HepG2 (cell line): ENCODE measurements around the gene TP63. TPM values are rescaled to one million over a fixed set of nuclear protein-coding genes. Genes with fewer than 3 reads are reported as not detected.

ENCODE experiments used
- ATAC-seq: fragments of 200-7000 bp; cut with Tn5 transposase; 3 replicates; pipeline ENCODE4 v1.9.1; 2020; ENCODE audit warnings: mild to moderate bottlenecking, moderate library complexity
- BruUV-seq: library from RNA; stranded (reverse); fragments of 400-500 nt; replicated peaks from 2 replicates; lab custom pipeline; 2021; lab: Mats Ljungman, UMichigan
- CTCF ChIA-PET: fragments of 300-600 bp; formaldehyde crosslinking; extraction: SDS; loops from one replicate; lab custom pipeline; 2021; ENCODE audit warnings: low total read pairs, inconsistent platforms, low intra/inter-chr PET ratio; lab: Yijun Ruan, JAX
- POLR2A ChIA-PET: fragments of 350-600 bp; sonication (Branson Sonifier 250); formaldehyde crosslinking; loops from one replicate; lab custom pipeline; 2020; ENCODE audit warnings: antibody characterized with exemption, inconsistent platforms; lab: Yijun Ruan, JAX
- DNase-seq: peaks from one replicate; pipeline ENCODE4 v3.0.0-alpha.2; 2015; ENCODE audit warnings: low spot score
- FAIRE-seq: peaks from 3 replicates; lab custom pipeline; 2011; peaks lifted over from hg19 to GRCh38; lab: Jason Lieb, UNC
- H2AFZ ChIP-seq: one replicate; pipeline ENCODE4 v1.6.1; 2011; ENCODE audit warnings: low read length, inconsistent platforms
- H3K27ac ChIP-seq: fragments of 300-600 bp; 3 replicates; pipeline ENCODE4 v1.8.0; 2011; ENCODE audit warnings: mixed run types, mild to moderate bottlenecking, mixed read lengths, low read length, inconsistent platforms; ENCODE audit not compliant: insufficient read depth; ENCODE audit errors: extremely low read length
- H3K27me3 ChIP-seq, 2 experiments: fragments of 200-600 bp in 1 of 2; 2 replicates in 1 of 2; 3 replicates in 1 of 2; pipeline versions ENCODE4 v1.6.0 to v1.8.0; 2011; ENCODE audit warnings: low read length in 2 of 2, mild to moderate bottlenecking in 2 of 2, moderate library complexity in 2 of 2, inconsistent platforms in 1 of 2; ENCODE audit not compliant: insufficient read depth in 2 of 2, control insufficient read depth in 1 of 2
- H3K36me3 ChIP-seq, 2 experiments: fragments of 200-600 bp in 1 of 2; replicated peaks in 1 of 2; 2 replicates in 1 of 2; 3 replicates in 1 of 2; pipeline versions ENCODE4 v1.5.1 to v1.8.0; 2011; ENCODE audit warnings: low read length in 2 of 2, inconsistent platforms in 1 of 2; ENCODE audit not compliant: insufficient read depth in 2 of 2, control insufficient read depth in 1 of 2
- H3K4me1 ChIP-seq: 2 replicates; pipeline ENCODE4 v1.5.1; 2012; ENCODE audit warnings: low read length, inconsistent platforms; ENCODE audit not compliant: insufficient read depth
- H3K4me2 ChIP-seq: 2 replicates; pipeline ENCODE4 v1.6.0; 2011; ENCODE audit warnings: low read depth, low read length, inconsistent platforms
- H3K4me3 ChIP-seq, 3 experiments: fragments of 200-600 bp in 1 of 3; sonication (generic), shearing (Covaris generic) in 1 of 3; replicated peaks in 1 of 3; 2 replicates each; pipeline ENCODE4 v1.5.1; 2011 to 2016; ENCODE audit warnings: low read length in 3 of 3, inconsistent platforms in 2 of 3, low read depth in 2 of 3, mild to moderate bottlenecking in 2 of 3, control low read depth in 1 of 3, mixed read lengths in 1 of 3; ENCODE audit not compliant: insufficient read depth in 1 of 3
- H3K79me2 ChIP-seq: one replicate; pipeline ENCODE4 v1.6.1; 2011; ENCODE audit warnings: low read length, inconsistent platforms; ENCODE audit not compliant: insufficient read depth
- H3K9ac ChIP-seq: 2 replicates; pipeline ENCODE4 v1.6.0; 2011; ENCODE audit warnings: mild to moderate bottlenecking, low read depth, low read length, inconsistent platforms; ENCODE audit not compliant: insufficient read depth
- H3K9me3 ChIP-seq: 2 replicates; pipeline ENCODE4 v1.5.1; 2012; ENCODE audit warnings: mild to moderate bottlenecking, low read length
- H4K20me1 ChIP-seq: 2 replicates; pipeline ENCODE4 v1.6.0; 2011; ENCODE audit warnings: inconsistent platforms, mild to moderate bottlenecking, low read length, moderate library complexity; ENCODE audit not compliant: insufficient read depth
- CBX5 ChIP-seq: sonication (generic); formaldehyde crosslinking; IDR thresholded peaks from 2 replicates; pipeline ENCODE4 v1.4.0; 2020; ENCODE audit warnings: missing genetic modification reagents, borderline replicate concordance
- DZIP1 ChIP-seq: sonication (generic); formaldehyde crosslinking; IDR thresholded peaks from 2 replicates; pipeline ENCODE4 v1.5.0; 2020; ENCODE audit warnings: mild to moderate bottlenecking, missing genetic modification reagents
- ELF1 ChIP-seq: sonication (generic); formaldehyde crosslinking; IDR thresholded peaks from 2 replicates; pipeline ENCODE4 v1.4.0; 2020; ENCODE audit warnings: missing genetic modification reagents
- ETV5 ChIP-seq: IDR thresholded peaks from 2 replicates; pipeline ENCODE4 v1.6.1; 2018; ENCODE audit warnings: missing biosample characterization, missing genetic modification reagents, inconsistent platforms, borderline replicate concordance
- MLX ChIP-seq: IDR thresholded peaks from 2 replicates; pipeline ENCODE4 v1.6.1; 2016
- RELA ChIP-seq: sonication (generic); formaldehyde crosslinking; IDR thresholded peaks from 2 replicates; pipeline ENCODE4 v1.4.0; 2020; ENCODE audit warnings: missing genetic modification reagents
- REXO4 ChIP-seq: sonication (generic); formaldehyde crosslinking; IDR thresholded peaks from 2 replicates; pipeline ENCODE4 v1.8.0; 2022; ENCODE audit warnings: missing genetic modification reagents, mild to moderate bottlenecking, borderline replicate concordance
- SOX13 ChIP-seq, 3 experiments: fragments of 450-650 bp in 1 of 3; sonication (generic) in 1 of 3; formaldehyde crosslinking in 1 of 3; IDR thresholded peaks in 2 of 3; conservative IDR thresholded peaks in 1 of 3; 2 replicates each; pipeline versions ENCODE4 v1.5.0 to v1.6.1; 2016 to 2020; ENCODE audit warnings: antibody characterized with exemption in 1 of 3, mild to moderate bottlenecking in 1 of 3, missing compliant biosample characterization in 1 of 3, missing genetic modification reagents in 1 of 3, moderate library complexity in 1 of 3
- SOX5 ChIP-seq: IDR thresholded peaks from 2 replicates; pipeline ENCODE4 v1.6.1; 2016; ENCODE audit warnings: borderline replicate concordance
- TBX3 ChIP-seq: fragments of 450-650 bp; IDR thresholded peaks from 2 replicates; pipeline ENCODE4 v1.6.1; 2017; ENCODE audit warnings: antibody characterized with exemption, mild to moderate bottlenecking, inconsistent platforms, borderline replicate concordance
- TFAP4 ChIP-seq: sonication (generic); IDR thresholded peaks from 2 replicates; pipeline ENCODE4 v1.6.1; 2016; ENCODE audit warnings: low read depth, borderline replicate concordance
- ZKSCAN1 ChIP-seq: fragments of 150-350 bp; IDR thresholded peaks from 2 replicates; pipeline ENCODE4 v1.6.1; 2014; ENCODE audit warnings: low read length
- ZMYM2 ChIP-seq: sonication (generic); formaldehyde crosslinking; IDR thresholded peaks from 2 replicates; pipeline ENCODE4 v1.8.0; 2022; ENCODE audit warnings: mild to moderate bottlenecking, missing genetic modification reagents
- ZNF431 ChIP-seq: sonication (generic); formaldehyde crosslinking; IDR thresholded peaks from 2 replicates; pipeline ENCODE4 v1.9.0; 2022; ENCODE audit warnings: missing genetic modification reagents, low read depth, mild to moderate bottlenecking, borderline replicate concordance
- ZNF839 ChIP-seq: sonication (generic); formaldehyde crosslinking; IDR thresholded peaks from 2 replicates; pipeline ENCODE4 v1.4.0; 2020; ENCODE audit warnings: missing genetic modification reagents, mild to moderate bottlenecking, borderline replicate concordance
- WGBS: methylation state at CpG from one replicate; pipeline ENCODE4 v1.1.6; 2017; ENCODE audit warnings: low lambda C conversion rate; 5-methylcytosine and 5-hydroxymethylcytosine counted together
- in situ Hi-C: cut with HindIII; loops from 2 replicates; pipeline ENCODE4 v1.10.0; 2017; ENCODE audit warnings: low pct_unique_long_range_greater_than_20kb; ENCODE audit not compliant: extremely low pct_ligation_motif_present
- intact Hi-C: fragments of 100-400 bp; cut with micrococcal nuclease; formaldehyde crosslinking; loops from one replicate; pipeline ENCODE4 v1.10.0; 2022; ENCODE audit not compliant: unreplicated experiment
- polyA plus RNA-seq, 8 experiments: library from polyadenylated mRNA; depleted of rRNA in 3 of 8; stranded (reverse) in 7 of 8; unstranded in 1 of 8; fragments of >200 nt; fragmentation: Illumina TruSeq in 4 of 8; extraction: Trizol in 4 of 8; gene quantifications; 2 replicates each; pipeline versions ENCODE4 v1.2.1 to v1.2.3, GENCODE V29; 2011 to 2016; ENCODE audit warnings: low read depth in 4 of 8, missing spikeins in 1 of 8, mixed read lengths in 1 of 8; ENCODE audit not compliant: insufficient read depth in 1 of 8
- total RNA-seq, 5 experiments: library from RNA; depleted of rRNA; stranded (reverse); fragments of >200 nt; fragmentation: Illumina TruSeq; extraction: Trizol; gene quantifications; 2 replicates each; pipeline ENCODE4 v1.2.3, GENCODE V29; 2016; ENCODE audit warnings: low read depth in 1 of 5

TP63 gene
- total and polyA plus RNA-seq, 2 of the 13 experiments (the other 11 are each of a cell fraction or from before 2014, with no cell fraction given), result not detected

- no peak overlapping the region for H3K4me3 ChIP-seq
- H3K4me2 ChIP-seq, result no peak overlapping the region
- ATAC-seq (no peak), FAIRE-seq (no peak), DNase-seq (no peak)
- no peak for TF ChIP-seq MLX (CRISPR knock-in tag)
- TF ChIP-seq ZNF431 (CRISPR knock-in tag), result no peak
- no peak for TF ChIP-seq ZNF839 (CRISPR knock-in tag)
- no peak for TF ChIP-seq ZMYM2
- TF ChIP-seq ETV5 (CRISPR knock-in tag), result no peak
- TF ChIP-seq REXO4 (CRISPR knock-in tag), result no peak
- TF ChIP-seq TBX3, result no peak
- TF ChIP-seq CBX5 (CRISPR knock-in tag), result no peak
- H3K4me1 ChIP-seq, result no peaks in the 10 kb centered on the region
- intact Hi-C loops (no loop called here), in situ Hi-C loops (no loop called here)
- BruUV-seq, result no TSS peak
- H3K9ac ChIP-seq, result no peak overlapping the region
- ChIA-PET CTCF (no interaction called here), POLR2A (no interaction called here)
- no peaks in the 10 kb centered on the region for H3K9me3 ChIP-seq
- H3K27me3 ChIP-seq, result no peaks in the 10 kb centered on the region
- 0% methylated on average over 2 of the region's 2 CpGs for WGBS
- H2AFZ ChIP-seq, result no peak overlapping the region
- H3K27ac ChIP-seq, result no peak overlapping the region
- no peaks in the 10 kb centered on the region for H3K36me3 ChIP-seq
- H3K79me2 ChIP-seq, result no peaks in the 10 kb centered on the region
- no peaks in the 10 kb centered on the region for H4K20me1 ChIP-seq
These were observed 5.6 kb upstream of the TP63 start for GRCh38 chr3:189625572-189625971.

GRCh38 chr3:189626286-189626685 lies 4.9 kb upstream of the TP63 start:
- WGBS, result 29% methylated on average over 1 of the region's 1 CpG
- no peak overlapping the region for H3K9ac ChIP-seq
- no peaks in the 10 kb centered on the region for H4K20me1 ChIP-seq
- no peak overlapping the region for H3K4me3 ChIP-seq
- no peak overlapping the region for H3K27ac ChIP-seq
- no peaks in the 10 kb centered on the region for H3K9me3 ChIP-seq
- BruUV-seq, result no TSS peak
- no peaks in the 10 kb centered on the region for H3K79me2 ChIP-seq
- ChIA-PET POLR2A (no interaction called here), CTCF (no interaction called here)
- ATAC-seq (no peak), DNase-seq (no peak), FAIRE-seq (no peak)
- no peaks in the 10 kb centered on the region for H3K27me3 ChIP-seq
- intact Hi-C loops (no loop called here), in situ Hi-C loops (no loop called here)
- H3K36me3 ChIP-seq, result no peaks in the 10 kb centered on the region
- H2AFZ ChIP-seq, result no peak overlapping the region
- H3K4me2 ChIP-seq, result no peak overlapping the region
- no peaks in the 10 kb centered on the region for H3K4me1 ChIP-seq
- TF ChIP-seq SOX13 (IDR thresholded peaks at IDR 0.05) (no peak), SOX13 (CRISPR knock-in tag; conservative IDR thresholded peaks at IDR 0.05 in 1 of 2, IDR thresholded peaks at IDR 0.05 in 1 of 2) (no peak), RELA (CRISPR knock-in tag) (no peak), DZIP1 (CRISPR knock-in tag) (no peak), ELF1 (no peak), TFAP4 (no peak), SOX5 (CRISPR knock-in tag) (no peak), ZKSCAN1 (no peak)
